Measurements from ENCODE around the gene ACBD7.

DNA sequence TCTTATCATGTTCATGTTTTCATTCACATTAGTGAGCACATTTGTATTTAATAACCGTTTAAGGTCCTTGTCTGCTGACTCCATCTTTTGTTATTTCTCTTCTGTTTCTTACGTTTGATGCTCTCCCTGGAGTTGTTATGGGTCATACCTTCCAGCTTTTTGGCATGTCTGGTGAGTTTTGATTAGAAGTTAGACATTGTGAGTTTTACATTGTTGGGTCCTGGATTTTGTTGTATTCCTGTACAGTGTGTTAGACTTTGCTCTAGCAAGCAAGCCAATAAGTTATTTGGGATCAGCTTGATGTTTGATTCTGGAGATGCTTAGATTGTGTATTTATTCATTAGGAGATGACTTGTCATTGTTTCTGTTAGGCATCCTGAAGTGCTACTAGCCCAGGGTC lies 27.9 kb downstream of the ACBD7 start:
- TF ChIP-seq, protein P1, sequence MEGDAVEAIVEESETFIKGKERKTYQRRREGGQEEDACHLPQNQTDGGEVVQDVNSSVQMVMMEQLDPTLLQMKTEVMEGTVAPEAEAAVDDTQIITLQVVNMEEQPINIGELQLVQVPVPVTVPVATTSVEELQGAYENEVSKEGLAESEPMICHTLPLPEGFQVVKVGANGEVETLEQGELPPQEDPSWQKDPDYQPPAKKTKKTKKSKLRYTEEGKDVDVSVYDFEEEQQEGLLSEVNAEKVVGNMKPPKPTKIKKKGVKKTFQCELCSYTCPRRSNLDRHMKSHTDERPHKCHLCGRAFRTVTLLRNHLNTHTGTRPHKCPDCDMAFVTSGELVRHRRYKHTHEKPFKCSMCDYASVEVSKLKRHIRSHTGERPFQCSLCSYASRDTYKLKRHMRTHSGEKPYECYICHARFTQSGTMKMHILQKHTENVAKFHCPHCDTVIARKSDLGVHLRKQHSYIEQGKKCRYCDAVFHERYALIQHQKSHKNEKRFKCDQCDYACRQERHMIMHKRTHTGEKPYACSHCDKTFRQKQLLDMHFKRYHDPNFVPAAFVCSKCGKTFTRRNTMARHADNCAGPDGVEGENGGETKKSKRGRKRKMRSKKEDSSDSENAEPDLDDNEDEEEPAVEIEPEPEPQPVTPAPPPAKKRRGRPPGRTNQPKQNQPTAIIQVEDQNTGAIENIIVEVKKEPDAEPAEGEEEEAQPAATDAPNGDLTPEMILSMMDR (IDR thresholded peaks at IDR 0.05) = no peak
- no peak for TF ChIP-seq POLR2A (IDR thresholded peaks at IDR 0.05)
